Neural cell (in vitro differentiated cells): ENCODE data around the gene HS2ST1.

Source experiments
- CTCF ChIP-seq: fragments of 450-650 bp; IDR thresholded peaks from 2 replicates; pipeline ENCODE4 v1.5.1; 2014; ENCODE audit warnings: antibody characterized with exemption, mild to moderate bottlenecking, moderate library complexity; ENCODE audit not compliant: poor library complexity, severe bottlenecking
- EP300 ChIP-seq: fragments of 450-650 bp; conservative IDR thresholded peaks from 2 replicates; pipeline ENCODE4 v1.6.1; 2014; ENCODE audit warnings: antibody characterized with exemption, mild to moderate bottlenecking, moderate library complexity; ENCODE audit not compliant: poor library complexity, severe bottlenecking
- EZH2 ChIP-seq: fragments of 200-600, 300-800 bp; shearing (Covaris generic), sonication (generic); IDR thresholded peaks from 2 replicates; pipeline ENCODE4 v1.6.1; 2014; ENCODE audit warnings: antibody characterized with exemption, low read length, borderline replicate concordance, mild to moderate bottlenecking; ENCODE audit not compliant: insufficient read depth, poor library complexity, severe bottlenecking
- POLR2AphosphoS5 ChIP-seq: IDR thresholded peaks from 2 replicates; pipeline ENCODE4 v1.6.1; 2012
- SMC3 ChIP-seq: fragments of 450-650 bp; conservative IDR thresholded peaks from 2 replicates; pipeline ENCODE4 v1.6.1; 2014; ENCODE audit warnings: antibody characterized with exemption, mild to moderate bottlenecking, moderate library complexity; ENCODE audit not compliant: poor library complexity
- TAF1 ChIP-seq: IDR thresholded peaks from 2 replicates; pipeline ENCODE4 v1.6.1; 2012; ENCODE audit warnings: low read depth
- TF ChIP-seq, protein P1 (sequence below): IDR thresholded peaks from 2 replicates; pipeline ENCODE4 v1.6.1; 2012; ENCODE audit warnings: borderline replicate concordance

- TF ChIP-seq CTCF (no peak), EZH2 (no peak), SMC3 (no peak), EP300 (no peak), TAF1 (no peak), POLR2AphosphoS5 (no peak)
- TF ChIP-seq, protein P1, sequence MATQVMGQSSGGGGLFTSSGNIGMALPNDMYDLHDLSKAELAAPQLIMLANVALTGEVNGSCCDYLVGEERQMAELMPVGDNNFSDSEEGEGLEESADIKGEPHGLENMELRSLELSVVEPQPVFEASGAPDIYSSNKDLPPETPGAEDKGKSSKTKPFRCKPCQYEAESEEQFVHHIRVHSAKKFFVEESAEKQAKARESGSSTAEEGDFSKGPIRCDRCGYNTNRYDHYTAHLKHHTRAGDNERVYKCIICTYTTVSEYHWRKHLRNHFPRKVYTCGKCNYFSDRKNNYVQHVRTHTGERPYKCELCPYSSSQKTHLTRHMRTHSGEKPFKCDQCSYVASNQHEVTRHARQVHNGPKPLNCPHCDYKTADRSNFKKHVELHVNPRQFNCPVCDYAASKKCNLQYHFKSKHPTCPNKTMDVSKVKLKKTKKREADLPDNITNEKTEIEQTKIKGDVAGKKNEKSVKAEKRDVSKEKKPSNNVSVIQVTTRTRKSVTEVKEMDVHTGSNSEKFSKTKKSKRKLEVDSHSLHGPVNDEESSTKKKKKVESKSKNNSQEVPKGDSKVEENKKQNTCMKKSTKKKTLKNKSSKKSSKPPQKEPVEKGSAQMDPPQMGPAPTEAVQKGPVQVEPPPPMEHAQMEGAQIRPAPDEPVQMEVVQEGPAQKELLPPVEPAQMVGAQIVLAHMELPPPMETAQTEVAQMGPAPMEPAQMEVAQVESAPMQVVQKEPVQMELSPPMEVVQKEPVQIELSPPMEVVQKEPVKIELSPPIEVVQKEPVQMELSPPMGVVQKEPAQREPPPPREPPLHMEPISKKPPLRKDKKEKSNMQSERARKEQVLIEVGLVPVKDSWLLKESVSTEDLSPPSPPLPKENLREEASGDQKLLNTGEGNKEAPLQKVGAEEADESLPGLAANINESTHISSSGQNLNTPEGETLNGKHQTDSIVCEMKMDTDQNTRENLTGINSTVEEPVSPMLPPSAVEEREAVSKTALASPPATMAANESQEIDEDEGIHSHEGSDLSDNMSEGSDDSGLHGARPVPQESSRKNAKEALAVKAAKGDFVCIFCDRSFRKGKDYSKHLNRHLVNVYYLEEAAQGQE = no peak
These were observed 14.4 kb downstream of the HS2ST1 start for GRCh38 chr1:86928819-86929218.
